CD4-positive, alpha-beta T cell treated with Interleukin-1 beta for 1 hour (primary cell): ENCODE measurements around the gene WDHD1.
A peak's percentile ranks its signal among the peaks of the same experiment; 100 is the strongest.
"Not testable (repeated sequence)": the region's sequence is repeated elsewhere in the genome, so short reads cannot be mapped to it uniquely, and the experiment has no call there.

Experiments used
- DNase-seq, 2 donors: peaks; one replicate each; pipeline ENCODE4 v3.0.0-alpha.2; 2020 to 2022

WDHD1 gene, protein sequence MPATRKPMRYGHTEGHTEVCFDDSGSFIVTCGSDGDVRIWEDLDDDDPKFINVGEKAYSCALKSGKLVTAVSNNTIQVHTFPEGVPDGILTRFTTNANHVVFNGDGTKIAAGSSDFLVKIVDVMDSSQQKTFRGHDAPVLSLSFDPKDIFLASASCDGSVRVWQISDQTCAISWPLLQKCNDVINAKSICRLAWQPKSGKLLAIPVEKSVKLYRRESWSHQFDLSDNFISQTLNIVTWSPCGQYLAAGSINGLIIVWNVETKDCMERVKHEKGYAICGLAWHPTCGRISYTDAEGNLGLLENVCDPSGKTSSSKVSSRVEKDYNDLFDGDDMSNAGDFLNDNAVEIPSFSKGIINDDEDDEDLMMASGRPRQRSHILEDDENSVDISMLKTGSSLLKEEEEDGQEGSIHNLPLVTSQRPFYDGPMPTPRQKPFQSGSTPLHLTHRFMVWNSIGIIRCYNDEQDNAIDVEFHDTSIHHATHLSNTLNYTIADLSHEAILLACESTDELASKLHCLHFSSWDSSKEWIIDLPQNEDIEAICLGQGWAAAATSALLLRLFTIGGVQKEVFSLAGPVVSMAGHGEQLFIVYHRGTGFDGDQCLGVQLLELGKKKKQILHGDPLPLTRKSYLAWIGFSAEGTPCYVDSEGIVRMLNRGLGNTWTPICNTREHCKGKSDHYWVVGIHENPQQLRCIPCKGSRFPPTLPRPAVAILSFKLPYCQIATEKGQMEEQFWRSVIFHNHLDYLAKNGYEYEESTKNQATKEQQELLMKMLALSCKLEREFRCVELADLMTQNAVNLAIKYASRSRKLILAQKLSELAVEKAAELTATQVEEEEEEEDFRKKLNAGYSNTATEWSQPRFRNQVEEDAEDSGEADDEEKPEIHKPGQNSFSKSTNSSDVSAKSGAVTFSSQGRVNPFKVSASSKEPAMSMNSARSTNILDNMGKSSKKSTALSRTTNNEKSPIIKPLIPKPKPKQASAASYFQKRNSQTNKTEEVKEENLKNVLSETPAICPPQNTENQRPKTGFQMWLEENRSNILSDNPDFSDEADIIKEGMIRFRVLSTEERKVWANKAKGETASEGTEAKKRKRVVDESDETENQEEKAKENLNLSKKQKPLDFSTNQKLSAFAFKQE

DNA sequence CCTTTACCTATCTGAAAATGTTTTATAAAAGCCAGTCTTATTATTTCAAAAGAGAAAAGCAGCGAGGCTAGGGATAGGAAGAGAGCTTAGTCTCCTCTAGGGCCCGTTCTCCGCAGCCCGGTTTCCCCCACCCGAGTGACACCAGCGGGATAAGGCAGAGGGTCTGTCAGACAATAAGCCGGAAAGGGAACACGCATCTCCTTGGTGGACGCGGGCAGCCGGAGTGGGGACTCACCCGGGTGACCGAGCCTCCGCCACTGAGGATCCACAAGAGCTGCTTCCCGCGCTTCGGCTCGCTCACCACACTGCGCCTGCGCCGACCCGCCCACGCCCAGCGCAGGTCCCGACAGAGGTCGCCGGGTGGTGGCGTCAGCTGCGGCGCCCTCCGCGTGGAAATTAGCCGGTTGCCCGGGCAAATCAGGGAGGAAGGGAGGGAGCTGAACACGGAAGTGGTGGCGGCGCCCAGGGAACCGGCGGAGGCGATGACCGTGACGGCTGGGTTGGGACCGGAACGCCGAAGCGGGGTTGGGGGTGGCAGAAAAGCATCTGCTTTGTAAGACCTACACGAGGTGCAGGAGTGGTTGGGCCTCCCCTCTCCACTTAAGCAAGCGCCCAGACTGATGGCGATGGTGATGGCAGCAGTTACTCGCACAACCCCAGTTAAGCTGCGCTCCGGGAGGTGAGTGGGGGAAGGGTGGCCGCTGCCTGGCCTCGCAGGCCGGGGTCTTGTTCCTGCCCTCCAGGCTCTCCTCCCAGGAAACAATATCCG is at the start of gene WDHD1, which contains the start of gene SOCS4:
Gene WDHD1 (minus strand): TSS at position 307 of the 769 bp plus-strand sequence. CDS start 312 bp downstream, outside the sequence.
Gene SOCS4 (plus strand): TSS at position 444 of the 769 bp plus-strand sequence. CDS start 15,806 bp downstream, outside the sequence.
- peak; percentile 95 to 96 for DNase-seq

- no peak for DNase-seq
Measured at GRCh38 chr14:55075628-55076175, 48.8 kb upstream of the WDHD1 start.

- DNase-seq: no peak
Measured at GRCh38 chr14:55074662-55075061, 47.8 kb upstream of the WDHD1 start.

DNA sequence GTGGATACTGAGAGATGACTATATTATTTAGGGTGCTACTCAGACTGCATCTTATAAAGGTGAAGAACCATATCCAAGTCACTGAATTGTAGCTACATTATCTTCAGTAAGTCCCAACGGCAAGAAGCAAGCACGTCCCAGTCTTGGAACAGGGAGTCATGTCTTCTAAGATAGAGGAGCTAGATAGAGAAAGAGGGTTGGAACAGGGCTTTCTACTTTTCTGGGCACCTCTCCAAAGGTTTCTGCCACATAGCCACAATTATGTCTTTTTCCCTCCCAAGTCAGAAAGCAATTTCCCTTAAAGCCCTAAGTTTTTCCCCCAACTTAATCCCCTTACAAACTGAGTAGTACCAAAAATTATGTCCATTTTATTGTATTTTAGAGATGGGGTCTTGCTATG is 47.0 kb upstream of the WDHD1 start:
- DNase-seq: no peak

DNA sequence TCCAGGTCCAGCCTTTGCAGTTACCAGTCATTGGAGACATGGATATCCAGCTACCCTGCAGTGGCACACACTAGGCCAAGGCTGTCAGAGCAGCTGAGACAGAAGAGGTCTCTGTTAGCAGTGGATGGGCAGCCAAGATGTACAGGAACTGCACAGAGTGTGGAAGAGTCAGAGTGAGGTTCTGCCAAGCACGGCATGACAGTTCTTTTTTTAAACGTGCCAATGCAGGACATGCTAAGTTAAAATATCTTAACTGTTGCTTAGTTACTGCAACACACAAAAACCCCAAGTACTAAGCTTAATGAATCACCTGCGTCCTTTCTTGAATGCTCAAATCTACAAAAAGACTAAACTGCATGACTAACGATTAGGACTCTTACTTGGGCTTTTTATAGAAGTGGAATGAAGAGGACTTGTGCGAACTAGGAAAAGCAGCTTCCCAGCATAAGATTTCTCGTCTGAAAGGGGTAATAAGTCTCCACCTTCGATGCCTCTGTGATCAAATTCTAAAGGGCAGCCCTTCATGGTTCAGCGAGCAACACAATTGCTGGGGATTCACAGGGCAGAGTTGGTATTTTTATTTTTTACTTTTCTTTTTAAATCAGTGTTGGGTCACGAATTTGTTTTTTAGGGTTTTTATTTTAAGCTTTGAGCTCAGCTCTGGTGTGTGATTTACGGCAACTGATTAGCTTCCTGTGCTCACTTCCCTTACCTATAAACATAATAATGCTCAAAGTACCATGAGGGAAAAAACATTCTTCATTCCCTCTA is 45.2 kb upstream of the WDHD1 start:
- peak; percentile 31 to 34 for DNase-seq

DNA sequence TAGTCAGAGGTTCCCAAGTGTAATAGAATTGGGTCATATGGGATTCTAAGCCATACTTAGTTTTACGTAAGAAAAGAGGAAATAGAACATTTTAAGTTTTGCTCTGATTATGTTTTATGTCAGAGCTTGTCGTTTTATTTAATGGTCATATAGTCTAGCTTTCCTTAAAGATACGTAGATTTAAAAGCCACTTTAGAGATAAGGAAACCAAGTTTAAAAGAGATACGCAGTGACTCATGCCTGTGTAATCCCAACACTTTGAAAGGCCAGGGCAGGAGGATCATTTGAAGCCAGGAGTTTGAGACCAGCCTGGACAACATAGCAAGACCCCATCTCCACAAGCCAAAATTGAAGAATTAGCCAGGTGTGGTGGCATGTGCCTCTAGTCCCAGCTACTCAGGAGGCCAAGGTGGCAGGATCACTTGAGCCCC is 44.1 kb upstream of the WDHD1 start:
- DNase-seq: no peak

DNA sequence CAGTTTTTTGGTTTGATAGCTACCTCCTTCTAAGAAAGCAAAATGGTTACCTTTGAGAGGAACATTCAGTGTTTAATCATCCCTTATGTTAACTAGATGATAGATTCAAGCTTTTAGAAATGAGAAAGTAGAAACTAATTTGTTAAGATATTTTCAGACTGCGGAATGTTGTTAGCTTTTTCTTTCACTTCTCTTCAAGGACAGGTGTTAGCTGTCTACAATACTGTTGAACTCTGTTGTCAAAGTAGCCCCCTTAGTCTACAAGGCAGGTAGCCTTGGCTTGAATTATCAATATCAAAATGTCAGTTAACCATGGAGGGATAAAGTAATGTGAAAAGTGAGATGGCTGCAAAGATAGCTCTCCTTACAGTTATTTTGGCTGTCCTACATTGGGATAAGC is 39.3 kb upstream of the WDHD1 start:
- no peak for DNase-seq

- DNase-seq: no peak
Measured at GRCh38 chr14:55065411-55065810, 38.5 kb upstream of the WDHD1 start.

DNA sequence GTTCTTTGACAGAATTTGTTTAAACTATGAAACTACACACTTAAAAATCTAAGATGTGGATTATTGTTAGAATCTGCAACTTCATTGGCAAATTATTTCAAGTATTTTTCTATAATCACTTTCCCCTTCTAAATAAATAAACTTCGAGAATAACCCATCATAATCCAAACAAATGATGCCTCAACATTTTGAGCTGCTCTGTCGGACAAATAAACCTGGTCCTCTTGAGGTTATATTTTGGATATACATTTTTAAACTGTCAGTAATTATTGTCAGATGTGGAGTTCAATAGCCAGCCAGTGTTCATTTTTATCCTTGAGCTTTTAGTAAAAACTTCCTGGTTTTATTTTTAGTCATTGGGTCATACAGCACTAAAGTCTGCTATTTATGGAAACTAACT is 38.0 kb upstream of the WDHD1 start:
- not testable (repeated sequence) for DNase-seq

- no peak for DNase-seq
Measured at GRCh38 chr14:55062517-55063351, 35.8 kb upstream of the WDHD1 start.

DNA sequence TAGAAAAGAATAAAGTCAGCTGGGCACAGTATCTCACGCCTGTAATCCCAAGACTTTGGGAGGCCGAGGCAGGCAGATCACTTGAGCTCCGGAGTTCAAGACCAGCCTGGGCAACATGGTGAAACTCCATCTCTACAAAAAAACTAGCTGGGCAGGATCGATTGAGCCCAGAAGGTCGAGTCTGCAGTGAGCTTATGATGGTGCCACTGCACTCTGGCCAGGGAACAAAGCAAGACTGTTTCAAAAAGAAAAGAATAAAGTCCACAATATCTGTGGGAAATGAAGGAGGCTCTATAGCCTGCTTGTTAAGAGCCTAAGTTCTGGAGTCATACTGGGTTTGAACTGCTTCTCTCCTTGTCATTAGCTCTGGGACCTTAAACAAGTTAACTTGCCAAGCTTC is 32.4 kb upstream of the WDHD1 start:
- DNase-seq: no peak

GRCh38 chr14:55057919-55058318 is 31.0 kb upstream of the WDHD1 start:
- DNase-seq: no peak

DNA sequence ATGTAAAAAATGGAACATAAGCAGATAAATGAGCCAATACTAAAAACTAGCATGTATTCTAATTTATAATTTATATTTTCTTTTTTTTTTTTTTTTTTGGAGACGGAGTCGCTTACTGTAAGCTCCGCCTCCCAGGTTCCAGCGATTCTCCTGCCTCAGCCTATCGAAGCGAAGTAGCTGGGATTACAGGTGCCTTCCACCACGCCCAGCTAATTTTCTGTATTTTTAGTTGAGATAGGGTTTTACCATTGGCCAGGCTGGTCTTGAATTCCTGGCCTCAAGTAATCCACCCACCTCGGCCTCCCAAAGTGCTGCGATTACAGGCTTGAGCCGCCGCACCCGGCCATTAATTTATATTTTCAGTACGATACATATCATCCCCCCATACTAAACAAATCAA is 27.2 kb upstream of the WDHD1 start:
- no peak for DNase-seq

DNA sequence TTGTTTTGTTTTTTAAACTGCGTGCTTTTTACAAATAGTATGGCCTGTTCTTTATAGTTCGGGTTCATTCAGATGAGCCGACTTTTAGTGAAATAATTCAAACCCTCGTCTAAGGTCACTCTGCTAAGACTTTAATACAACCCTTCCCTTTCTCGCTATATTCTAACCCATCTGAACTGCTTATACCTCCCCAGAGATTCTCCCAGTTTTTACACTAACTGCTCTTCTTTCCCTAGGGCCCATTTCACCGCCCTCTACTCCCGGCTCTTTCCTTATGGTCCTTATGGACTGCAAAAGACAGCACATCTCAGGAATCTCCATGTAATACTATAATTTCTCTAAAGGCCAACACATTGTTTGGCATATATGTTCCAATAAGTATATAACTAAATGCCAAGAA is 26.6 kb upstream of the WDHD1 start:
- no peak for DNase-seq

DNA sequence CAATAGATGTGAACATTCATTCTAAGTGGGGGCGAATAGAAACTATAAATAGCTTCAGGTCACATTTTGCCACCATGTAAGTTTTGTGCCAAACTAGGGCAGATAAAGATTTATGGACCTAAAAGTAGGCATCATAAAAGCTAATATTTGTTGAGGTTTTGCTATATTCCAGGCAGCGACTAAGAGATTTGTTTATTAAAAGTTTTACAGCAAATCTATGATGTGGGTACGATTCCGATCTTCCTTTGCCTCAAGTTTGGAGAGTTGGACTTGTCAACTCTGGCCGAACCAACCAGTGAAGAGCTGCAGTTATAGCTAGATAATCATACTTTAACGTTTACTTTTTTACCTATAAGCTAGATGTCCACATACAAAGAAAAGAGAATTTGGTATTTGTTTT is 26.1 kb upstream of the WDHD1 start:
- no peak for DNase-seq

GRCh38 chr14:55052269-55052930 is 25.5 kb upstream of the WDHD1 start:
- DNase-seq: no peak

GRCh38 chr14:55051423-55052268 is 24.7 kb upstream of the WDHD1 start, which contains the start of gene MAPK1IP1L:
MAPK1IP1L (plus strand) TSS chr14:55051647; CDS start chr14:55061684, 10,037 bp downstream.
- DNase-seq: peak; percentile 91 to 92

GRCh38 chr14:55051165-55051422 is 24.2 kb upstream of the WDHD1 start:
- no peak for DNase-seq

DNA sequence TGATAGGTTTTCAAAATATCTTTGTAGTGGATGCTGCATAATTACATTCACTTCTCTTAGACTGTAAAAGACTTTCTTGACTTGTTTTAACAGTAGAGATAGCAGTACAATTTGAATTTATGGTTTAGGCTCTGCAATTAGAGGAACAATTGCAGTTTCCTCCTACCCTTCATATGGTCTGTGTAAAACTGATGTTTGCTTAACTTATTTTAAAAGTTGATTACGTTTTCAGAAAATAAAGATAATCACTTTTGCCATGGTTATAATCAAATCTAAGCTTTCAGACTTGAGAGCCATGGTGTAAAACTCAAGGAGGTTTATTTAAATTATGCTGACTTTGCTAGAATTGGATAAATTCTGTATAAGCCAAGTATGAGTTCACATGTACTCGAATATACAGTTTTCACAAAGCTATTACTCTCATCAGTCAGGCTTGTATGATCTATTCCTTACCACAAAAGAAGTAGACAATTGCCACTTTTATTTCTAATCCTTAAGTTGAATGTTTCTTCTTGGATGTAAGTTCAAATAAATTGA is 22.1 kb upstream of the WDHD1 start:
- DNase-seq: no peak
